ENCODE results near the gene IQSEC1.

IQSEC1 gene

DNA sequence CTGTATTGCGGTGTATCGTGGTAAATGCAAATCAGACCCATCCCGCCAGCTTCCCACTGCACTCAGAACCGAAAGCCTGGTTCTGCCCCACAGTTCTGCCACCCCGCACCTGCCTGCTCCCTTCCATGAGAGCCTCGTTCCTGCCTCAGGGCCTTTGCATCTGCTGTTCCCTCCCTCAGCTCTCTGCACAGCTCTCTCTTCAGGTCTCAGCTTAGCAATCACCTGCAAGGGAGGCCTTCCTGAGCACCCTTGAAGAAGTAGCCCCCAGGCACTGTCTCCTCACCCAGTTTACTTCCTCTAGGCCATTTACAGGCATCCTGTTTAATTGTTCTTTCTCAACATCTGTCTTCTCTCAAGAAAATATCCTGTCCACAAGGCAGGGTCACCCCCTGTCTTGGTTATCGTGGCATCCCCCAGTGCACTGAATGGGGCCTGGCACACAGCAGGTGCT is 13.3 kb upstream of the IQSEC1 start:
- DNase-seq: no peak

DNA sequence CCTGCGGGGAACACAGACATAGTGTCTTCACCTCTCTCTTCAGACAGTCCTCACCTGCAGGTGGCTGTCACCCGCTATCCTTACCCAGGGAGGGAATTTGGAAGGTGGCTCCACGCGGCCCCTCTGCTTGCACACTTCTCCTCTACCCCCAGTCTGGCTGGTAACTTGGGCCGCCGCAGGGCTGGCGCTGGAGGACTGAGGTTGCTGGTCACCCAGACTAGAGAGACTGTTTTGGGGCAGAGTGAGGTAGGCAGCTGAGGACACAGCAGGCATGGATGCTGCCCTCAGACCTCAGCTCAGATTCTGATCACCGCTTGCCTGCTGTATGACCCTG is 12.6 kb upstream of the IQSEC1 start:
- DNase-seq: no peak

DNA sequence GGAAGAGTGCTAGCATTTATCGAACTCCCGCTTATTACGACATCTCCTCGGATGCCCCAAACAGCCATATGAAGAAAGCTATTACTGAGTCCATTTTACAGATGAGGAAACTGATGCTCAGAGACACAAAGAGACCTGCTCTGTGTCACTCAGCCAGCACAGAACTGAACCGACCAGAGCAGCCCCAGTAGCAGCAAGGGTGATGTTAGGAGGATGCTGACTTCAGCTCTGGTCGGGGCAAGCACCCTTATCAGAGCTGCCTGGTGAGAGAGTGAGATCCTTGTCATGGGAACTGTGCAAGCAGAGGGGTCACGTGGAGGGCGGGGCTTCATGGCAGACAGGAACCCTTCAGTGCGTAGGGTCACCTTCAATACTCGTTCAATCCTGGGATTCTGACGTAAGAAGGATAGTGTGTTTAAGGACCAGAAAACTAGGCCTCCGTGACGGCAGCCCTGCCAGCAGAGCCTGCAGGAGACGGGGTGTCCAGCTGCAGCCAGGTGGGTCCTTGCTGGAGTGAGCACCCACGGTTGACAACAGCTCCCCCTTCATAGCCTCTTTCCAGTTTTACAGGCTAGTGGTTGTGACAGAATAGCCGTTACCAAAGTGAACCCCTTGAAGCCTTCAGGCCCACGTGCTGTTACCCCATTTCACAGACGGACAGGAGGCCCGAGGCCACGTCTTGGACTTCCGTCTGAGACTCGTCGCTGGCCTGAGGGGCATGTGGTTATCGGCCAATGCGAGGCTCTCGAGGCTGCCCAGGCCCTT is 12.0 kb upstream of the IQSEC1 start:
- DNase-seq: no peak

DNA sequence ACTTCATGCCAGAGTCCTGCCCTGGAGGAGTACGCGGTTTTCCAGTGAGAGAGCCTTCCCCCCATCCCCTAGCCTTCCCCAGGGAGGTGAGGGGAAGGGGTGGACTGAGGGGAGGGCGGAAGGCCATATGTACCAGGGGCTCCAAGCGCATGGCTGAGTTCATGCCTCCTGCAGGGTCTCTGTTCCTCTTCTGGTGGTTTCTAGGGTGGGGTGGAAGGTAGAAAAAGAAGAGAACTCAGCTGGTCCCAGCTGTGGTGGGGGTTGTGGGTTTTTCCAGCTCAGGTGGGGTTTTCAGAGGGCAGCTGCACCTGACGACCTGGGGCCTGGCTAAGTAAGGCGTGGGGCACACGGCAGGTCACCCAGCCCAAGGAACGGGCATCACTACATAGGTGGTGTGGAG is 10.7 kb upstream of the IQSEC1 start:
- DNase-seq: no peak

DNA sequence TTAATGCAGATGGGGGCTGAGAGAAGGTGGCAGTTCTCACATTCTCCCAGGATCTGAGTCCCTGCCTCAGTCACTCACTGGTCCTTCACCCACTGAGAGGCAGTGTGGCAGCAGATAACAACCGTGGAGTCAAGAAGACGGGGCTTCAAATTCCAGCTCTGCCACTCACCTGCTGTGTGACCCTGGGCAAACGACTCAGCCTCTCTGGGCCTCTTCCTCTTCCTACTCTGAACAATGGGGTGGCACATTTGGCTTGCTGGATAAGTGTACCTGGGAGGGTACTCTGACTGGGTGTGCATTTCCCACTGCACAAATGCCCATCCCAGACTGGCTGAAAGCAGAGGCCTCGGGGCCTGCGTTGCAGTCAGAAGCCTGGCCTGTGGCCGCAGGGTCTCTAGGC is 10.0 kb upstream of the IQSEC1 start:
- DNase-seq: no peak

DNA sequence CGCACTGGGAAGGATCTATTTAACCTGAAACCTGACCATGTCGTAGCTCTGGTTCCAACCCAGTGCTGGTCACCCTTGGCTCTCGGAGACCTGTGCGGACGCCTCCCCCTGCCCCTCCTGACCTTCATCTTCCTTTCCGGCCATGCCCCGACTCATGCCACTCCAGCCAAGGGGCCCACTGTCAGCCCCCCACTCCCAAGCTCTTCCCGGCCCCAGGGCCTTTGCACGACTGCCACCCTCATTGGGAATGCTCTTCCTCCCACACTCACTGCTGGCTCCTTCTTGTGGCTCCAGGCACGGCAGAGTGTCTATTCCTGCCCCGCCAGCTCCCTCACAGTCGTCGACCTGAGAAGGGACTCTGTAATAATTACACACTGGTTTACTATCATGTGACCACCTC is 9.4 kb upstream of the IQSEC1 start:
- no peak for DNase-seq

DNA sequence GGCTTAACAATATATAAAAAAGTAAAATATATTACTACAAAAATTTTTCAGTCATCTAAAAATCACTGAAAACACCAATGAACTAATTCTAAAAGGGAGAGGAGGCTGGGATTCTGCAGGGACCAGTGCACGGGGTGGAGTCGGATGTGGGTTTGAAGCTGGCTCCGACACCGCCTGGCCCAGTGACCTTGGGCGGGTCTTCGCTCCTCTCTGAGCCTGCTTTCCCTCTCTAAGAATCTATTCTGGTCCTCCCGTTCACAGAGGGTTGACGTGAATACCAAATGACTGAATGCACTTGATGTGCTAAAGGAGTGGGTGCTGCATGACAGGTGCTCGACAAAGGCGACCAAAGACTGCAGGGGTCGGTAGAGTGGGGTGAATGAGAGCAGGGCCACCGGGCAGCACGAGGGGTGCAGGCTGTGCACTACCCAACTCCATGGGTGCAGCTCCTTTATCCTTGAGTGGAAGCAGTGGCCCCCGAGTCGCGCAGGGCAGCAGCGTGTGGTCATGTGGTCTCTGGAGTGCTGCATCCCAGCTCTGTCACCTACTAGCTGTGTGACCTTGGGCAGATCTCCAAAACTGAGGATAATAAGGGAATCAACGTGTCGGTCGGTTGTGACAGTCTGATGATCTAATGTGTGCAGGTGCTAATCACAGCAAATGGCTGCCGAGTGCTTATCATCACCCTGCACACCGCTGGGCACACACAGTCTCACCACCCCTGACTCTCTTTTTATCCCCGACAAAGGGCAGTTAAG is 8.6 kb upstream of the IQSEC1 start:
- no peak for DNase-seq

DNA sequence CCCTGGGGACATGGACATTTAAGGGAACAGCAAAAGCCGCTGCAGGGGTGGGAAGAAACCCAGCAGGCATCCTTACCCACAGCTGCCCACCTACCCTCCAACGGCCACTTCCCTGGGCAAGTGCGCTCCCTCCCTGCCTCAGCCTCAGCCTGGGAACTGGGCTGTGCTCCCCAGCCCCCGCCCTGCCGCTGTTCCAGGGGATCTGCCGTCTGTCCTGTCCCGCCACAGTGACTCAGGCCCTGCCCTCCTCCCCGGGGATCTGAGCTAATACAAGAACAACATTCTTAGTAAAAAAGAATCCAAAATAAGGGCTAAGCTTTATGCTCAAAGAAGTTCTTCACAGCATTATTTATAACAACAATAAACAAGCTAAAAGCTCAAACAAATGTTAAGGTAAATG is 7.4 kb upstream of the IQSEC1 start:
- DNase-seq: no peak

DNA sequence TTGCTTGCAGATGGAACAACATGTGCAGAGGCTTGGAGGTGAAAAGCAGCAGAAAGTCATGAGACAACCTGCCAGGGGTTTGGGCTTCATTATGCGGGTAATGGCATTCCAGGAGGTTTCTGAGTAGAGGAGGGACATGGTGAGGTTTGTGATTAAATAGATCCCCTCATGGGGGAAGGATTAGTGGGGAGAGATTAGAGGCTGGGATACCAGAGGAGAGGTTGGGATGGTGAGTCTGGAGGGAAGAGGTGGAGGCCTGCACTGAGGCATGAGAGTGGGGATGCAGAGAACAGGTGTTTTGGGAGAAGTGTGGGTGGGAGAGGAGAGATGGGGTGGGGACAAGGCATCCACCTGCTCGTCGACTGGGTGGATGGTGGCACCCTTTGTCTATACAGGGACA is 6.8 kb upstream of the IQSEC1 start:
- DNase-seq: no peak

DNA sequence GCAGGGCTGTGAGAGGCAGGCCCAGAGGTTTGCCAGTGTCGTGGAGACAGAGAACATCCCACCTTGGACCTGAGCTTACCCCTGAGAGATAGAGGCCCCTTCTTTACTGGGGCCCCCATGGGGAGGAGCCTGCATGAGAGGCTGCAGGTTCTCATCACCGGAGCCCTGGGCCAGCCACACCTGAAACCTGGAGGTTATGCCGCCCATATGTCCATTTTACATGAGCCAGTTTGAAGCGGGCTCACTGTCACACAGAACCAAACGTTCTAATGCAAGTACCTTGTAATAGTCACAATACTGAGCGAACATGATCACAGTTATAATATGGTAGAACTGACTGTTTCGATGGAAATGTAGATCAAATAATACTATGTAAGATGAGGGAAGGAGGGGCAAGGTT is 6.3 kb upstream of the IQSEC1 start:
- no peak for DNase-seq

DNA sequence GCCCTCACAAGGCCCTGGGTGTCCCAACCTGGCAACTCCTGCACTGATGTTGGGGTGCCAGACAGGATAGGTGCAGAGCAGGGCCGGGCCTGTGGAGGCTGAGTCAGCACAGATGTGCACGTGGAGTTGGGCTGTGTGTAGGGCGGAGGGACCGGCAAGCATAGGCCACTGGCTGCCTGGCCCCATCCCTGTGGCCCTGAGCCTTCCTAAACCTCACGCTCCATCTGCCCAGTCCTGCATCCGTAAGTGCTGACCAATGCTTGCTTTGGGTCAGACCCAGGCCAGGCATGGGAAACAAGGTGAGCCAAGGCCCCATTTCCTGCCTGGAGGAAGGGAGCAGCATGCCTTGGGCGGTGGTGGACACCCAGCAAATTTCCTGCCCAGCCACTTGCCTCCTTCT is 5.8 kb upstream of the IQSEC1 start:
- DNase-seq: peak in 1 of 56 donors; percentile 20

DNA sequence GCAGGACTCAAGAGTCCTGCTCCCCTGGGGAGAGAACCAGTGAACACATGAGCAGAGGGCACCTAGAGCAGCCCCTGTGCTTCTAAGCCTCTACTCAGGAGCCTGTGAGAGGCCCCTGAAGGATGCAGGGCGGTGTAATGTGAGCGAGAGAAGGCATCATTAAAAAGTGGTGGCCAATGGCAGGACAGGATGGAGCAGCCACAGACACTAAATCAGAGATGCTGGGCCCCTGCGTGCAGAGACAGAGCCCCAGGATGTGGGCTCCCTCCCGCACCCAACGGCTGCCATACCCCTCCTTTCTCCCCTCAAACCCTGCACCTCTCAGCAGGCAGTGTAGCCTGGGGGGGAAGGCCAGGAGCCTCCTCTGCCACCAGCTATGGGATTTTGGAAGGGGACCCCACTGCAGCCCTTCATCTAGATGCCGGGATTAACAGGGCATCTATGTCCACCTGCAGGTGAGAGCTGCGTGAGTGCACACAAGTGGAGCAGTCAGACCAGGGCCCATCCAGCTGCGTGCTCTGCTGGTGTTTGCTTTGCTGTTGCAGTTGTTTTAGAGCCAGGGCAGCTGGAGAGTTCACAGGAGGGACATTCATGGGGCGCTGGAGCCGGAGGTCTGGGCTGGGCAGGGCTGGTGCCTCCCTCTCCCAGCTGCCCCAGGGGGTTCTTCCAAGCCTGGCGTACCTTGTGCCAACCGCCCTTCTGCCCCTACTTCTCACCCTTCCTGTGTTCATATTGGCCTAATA is 5.1 kb upstream of the IQSEC1 start:
- DNase-seq: peak in 47 of 56 donors; percentile 16 to 93 (median 65)

DNA sequence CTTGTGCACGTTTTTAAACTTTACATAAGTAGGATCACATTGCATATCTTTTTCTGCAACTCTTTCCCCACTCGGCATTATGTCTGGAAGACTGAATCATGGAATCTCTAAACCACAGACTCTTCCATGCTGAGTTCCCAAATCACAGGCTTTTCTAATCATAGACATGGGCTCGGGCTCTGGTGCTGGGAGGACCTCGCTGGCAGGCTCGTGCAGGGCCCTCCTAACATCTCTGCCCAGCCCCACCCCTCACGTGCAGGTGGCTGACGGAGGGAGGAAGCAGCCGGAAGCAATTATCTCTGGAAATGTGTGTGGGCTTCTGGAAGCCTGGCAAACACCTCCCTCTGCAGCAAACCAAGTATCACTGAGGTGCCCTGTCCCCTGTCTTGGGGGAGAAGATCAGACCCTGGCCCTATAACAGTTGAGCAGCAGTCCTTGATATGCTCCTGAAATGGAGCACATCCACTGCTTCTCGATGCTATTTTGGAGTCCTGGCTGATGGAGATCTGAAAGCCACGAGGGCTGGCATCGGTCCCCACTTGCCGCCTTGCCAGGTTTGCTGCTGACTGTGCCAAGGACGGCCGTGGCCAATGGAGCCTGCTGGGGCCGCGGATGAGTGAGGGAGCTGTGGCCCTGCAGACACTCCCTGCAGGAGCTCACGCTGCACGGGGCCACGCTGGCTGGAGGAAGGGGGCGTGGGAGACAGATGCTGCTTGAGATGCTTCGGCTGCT is 4.4 kb upstream of the IQSEC1 start:
- peak in 49 of 56 donors; percentile 15 to 86 (median 54) for DNase-seq

DNA sequence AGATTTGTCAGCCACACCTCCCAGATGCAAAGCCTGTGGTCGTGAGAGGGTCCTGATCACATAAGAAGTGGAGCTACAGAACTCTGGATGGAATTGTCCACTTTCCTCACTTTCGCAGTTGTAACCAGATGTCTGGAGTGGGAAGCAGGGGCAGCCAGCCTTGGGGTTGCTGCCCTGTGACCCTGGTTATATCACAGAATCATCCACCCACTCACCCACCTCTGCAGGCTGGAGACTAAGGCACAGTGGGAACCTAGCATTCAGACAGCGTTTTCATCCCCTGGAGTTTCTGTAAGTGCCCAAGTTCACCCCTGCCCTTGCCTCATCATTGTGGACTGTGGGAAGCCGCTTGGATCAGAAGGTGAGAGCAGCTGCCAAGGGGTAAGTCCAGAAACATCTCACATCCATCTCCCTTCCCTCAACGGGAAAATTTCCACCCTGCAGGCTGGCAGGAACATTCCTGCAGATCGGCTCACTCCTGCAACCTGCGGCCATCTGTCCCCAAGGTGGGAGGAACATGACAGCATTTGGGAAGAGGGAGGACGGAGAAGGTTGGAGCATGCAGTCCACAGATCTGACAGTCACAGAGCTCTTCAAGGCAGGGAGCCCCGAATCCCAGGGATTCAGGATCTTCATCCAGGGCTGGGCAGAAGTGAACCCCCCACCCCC is 2.9 kb upstream of the IQSEC1 start:
- no peak for DNase-seq

DNA sequence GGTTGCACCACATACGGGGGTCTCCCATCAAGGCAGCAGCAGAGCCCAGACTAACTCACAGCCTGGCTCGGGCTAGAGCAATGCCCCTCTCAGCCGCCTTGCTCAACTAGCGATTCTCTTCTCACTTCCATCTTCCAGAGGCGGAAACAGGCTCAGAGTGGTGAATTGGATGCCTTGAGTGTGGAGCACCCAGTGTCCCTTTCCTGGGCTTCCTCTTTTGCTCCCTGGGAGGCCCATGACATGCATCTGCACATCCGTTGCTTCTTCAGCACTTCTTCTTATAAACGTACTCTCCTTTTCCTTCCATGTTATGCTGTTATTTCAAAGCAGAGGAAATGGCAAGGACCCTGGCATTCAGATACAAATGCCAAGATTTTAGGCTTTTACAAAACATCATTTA is 2.1 kb upstream of the IQSEC1 start:
- no peak for DNase-seq

DNA sequence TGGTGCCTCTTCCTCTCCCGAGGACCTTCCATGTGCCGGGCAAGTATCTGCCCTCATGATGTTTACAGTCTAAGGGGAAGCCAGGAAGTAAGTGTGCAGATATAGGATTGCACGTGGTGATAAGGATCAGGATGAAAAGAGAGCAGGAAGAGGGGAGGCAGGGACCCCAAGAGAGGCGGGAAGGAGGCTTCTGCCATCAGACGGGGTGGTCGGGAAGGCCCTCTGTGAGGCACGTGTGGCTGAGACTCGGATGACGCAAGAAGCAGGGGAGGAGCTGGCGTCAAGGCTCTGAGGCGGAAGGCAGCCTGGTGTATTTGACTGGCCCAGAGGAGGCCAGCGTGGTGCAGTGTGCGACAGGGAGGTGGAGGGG is 762 bp upstream of the IQSEC1 start:
- no peak for DNase-seq

DNA sequence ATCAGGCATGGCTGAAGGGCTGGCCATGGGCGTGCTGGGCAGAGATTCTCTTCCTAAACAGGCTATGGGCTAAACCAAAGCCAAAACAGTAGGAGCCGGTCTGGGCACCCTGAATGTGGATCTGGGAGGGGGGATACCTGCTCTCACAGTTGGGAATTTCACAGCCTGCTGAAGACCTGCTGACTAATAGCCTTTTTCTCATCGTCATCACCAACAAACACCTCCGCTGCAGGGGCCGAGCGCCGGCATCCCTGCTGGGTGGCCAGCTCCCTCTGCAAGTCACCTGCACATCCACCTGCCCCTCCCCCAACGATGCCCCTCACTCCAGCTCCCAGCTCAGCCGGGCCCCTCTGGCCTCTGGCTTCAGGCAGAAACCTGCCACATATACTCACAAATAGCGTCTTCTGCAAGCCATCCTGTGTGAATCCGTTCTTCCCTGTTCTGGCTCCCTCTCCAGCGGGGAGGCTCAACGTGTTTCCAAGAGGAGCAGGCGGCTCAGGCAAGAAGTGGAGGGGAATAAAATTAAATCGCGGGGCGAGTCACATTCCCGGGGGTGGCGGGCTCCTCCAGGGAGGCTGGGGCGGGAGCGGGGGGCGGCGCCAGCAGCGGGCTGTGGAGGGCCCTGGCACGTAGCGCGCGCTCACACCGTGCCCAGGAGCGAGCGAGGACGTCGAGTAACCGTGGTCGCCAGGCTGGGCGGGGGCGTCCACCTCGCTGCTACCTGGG is 466 bp downstream of the IQSEC1 start:
- peak in 44 of 56 donors; percentile 34 to 89 (median 72) for DNase-seq

DNA sequence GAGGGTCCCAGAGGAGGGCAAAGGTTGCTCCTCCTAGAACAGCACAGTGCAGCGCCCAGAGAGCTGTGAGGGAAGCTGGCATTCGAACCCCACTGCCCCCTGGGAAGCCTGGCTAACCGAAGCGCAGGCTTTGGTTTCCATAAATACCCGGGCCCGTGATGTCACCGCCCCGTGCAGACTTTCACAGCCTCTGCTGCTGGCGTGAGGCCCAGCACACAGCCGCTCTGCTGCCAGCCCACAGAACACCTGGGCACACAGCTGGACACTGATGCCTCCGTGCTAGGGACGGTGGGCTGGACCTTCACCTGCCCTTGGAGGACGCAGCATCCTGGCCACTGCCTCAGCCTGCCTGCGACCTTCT is 1.0 kb downstream of the IQSEC1 start:
- DNase-seq: peak in 45 of 56 donors; percentile 15 to 85 (median 54)

DNA sequence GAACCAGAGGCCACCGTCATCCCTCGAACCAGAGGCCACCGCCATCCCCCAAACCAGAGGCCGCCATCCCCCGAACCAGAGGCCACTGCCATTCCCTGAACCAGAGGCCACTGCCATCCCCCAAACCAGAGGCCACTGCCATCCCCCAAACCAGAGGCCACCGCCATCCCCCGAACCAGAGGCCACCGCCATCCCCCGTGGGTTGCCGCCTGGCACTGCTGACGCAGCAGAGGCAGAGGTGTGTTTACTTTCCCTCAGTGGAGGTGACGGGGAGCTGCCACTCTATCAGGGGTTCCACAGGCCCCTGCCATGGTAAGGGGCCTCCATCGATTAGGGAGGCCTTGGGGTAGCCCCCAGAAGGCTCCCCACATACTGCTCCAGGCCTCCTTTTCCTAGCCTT is 1.5 kb downstream of the IQSEC1 start:
- DNase-seq: no peak

DNA sequence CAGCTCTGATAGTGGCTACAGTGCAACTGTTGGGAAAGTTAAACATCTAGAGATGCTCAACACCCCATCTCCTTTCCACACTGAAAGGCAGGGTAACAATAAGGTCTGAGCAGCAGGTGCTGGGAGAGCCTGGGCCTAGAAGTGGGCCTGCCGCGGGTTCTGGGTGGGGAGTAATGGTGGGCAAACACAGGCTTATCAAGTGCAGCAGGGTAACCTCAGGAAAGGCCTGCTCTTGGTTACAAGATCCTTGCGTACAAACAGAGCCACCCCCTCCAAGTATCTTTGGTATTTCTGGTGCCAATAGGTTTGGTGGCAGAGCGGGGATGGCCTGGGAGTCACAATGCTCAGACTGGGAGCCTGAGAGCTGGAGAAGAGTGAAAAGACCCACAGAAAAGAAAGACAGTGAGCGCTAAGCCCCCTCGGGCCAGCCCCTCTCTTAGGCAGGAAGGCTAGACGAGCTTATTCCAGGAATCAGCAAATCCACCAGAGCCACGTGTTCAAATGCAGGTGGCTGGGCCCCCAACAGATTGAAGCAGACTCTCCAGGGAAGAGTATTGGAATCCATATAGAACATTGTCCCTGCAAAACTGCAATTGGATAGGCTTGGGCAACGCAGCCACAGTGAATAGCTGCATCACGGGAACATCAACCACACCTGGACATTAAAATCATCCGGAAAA is 2.7 kb downstream of the IQSEC1 start:
- DNase-seq: no peak

All from nucleus accumbens (tissue), 56 donors.